ENCODE results near the gene SMARCA4.

Gene SMARCA4

GRCh38 chr19:11010041-11010440, 49.2 kb downstream of the SMARCA4 start:
- TF ChIP-seq L3MBTL2 (conservative IDR thresholded peaks at IDR 0.05) = no peak
- no peak for TF ChIP-seq TARDBP (IDR thresholded peaks at IDR 0.05)
- no peak for TF ChIP-seq PKNOX1 (IDR thresholded peaks at IDR 0.05)
- TF ChIP-seq BHLHE40 (IDR thresholded peaks at IDR 0.05; ENCODE audit: borderline replicate concordance) = no peak
- no peak for TF ChIP-seq NFRKB (IDR thresholded peaks at IDR 0.05)
- TF ChIP-seq SUZ12 (IDR thresholded peaks at IDR 0.05) = no peak
- TF ChIP-seq SP1 (IDR thresholded peaks at IDR 0.05) = no peak
- DNase-seq (ENCODE audit: extremely low spot score) = no peak
- ChIA-PET POLR2A (no interaction called here), CTCF (no interaction called here)

GRCh38 chr19:11012507-11012906, 51.7 kb downstream of the SMARCA4 start:
- POLR2A ChIA-PET = no interaction called here
- no peak for DNase-seq (ENCODE audit: extremely low spot score)
- CTCF ChIA-PET = interaction anchor here (1.0 kb wide), 1 partner anchor 76 kb away, joined by 5 read pairs; no protein-coding TSS in a partner anchor
- TF ChIP-seq ELF4 (IDR thresholded peaks at IDR 0.05) (no peak), HDGF (IDR thresholded peaks at IDR 0.05; ENCODE audit: borderline replicate concordance) (no peak), SP1 (IDR thresholded peaks at IDR 0.05) (no peak), SUZ12 (IDR thresholded peaks at IDR 0.05) (no peak), CTBP1 (IDR thresholded peaks at IDR 0.05; ENCODE audit: borderline replicate concordance) (no peak), PKNOX1 (IDR thresholded peaks at IDR 0.05) (no peak), L3MBTL2 (conservative IDR thresholded peaks at IDR 0.05) (no peak), FOXM1 (IDR thresholded peaks at IDR 0.05; ENCODE audit: borderline replicate concordance) (no peak), BHLHE40 (IDR thresholded peaks at IDR 0.05; ENCODE audit: borderline replicate concordance) (no peak), TARDBP (IDR thresholded peaks at IDR 0.05) (no peak), FOXA1 (IDR thresholded peaks at IDR 0.05) (no peak), NFRKB (IDR thresholded peaks at IDR 0.05) (no peak), ARNT (IDR thresholded peaks at IDR 0.05) (no peak), ZNF384 (IDR thresholded peaks at IDR 0.05) (no peak), LEF1 (IDR thresholded peaks at IDR 0.05; ENCODE audit: borderline replicate concordance) (no peak), FOXK2 (IDR thresholded peaks at IDR 0.05) (no peak)

- DNase-seq (ENCODE audit: extremely low spot score) = no peak
- CTCF ChIA-PET = no interaction called here
- POLR2A ChIA-PET = no interaction called here
- TF ChIP-seq HDGF (IDR thresholded peaks at IDR 0.05; ENCODE audit: borderline replicate concordance) = no peak
- TF ChIP-seq LEF1 (IDR thresholded peaks at IDR 0.05; ENCODE audit: borderline replicate concordance) = no peak
- no peak for TF ChIP-seq FOXK2 (IDR thresholded peaks at IDR 0.05)
- no peak for TF ChIP-seq FOXM1 (IDR thresholded peaks at IDR 0.05; ENCODE audit: borderline replicate concordance)
- no peak for TF ChIP-seq FOXA1 (IDR thresholded peaks at IDR 0.05)
- TF ChIP-seq SP1 (IDR thresholded peaks at IDR 0.05) = no peak
- no peak for TF ChIP-seq L3MBTL2 (conservative IDR thresholded peaks at IDR 0.05)
- TF ChIP-seq SUZ12 (IDR thresholded peaks at IDR 0.05) = no peak
- no peak for TF ChIP-seq ZNF384 (IDR thresholded peaks at IDR 0.05)
- TF ChIP-seq PKNOX1 (IDR thresholded peaks at IDR 0.05) = no peak
- TF ChIP-seq BHLHE40 (IDR thresholded peaks at IDR 0.05; ENCODE audit: borderline replicate concordance) = no peak
- no peak for TF ChIP-seq ELF4 (IDR thresholded peaks at IDR 0.05)
- no peak for TF ChIP-seq TARDBP (IDR thresholded peaks at IDR 0.05)
These were observed 52.9 kb downstream of the SMARCA4 start for GRCh38 chr19:11013771-11014170.

- ChIA-PET CTCF (no interaction called here), POLR2A (no interaction called here)
- DNase-seq (ENCODE audit: extremely low spot score) = no peak
- TF ChIP-seq PKNOX1 (IDR thresholded peaks at IDR 0.05) (no peak), SUZ12 (IDR thresholded peaks at IDR 0.05) (no peak), FOXA1 (IDR thresholded peaks at IDR 0.05) (no peak), SP1 (IDR thresholded peaks at IDR 0.05) (no peak), BHLHE40 (IDR thresholded peaks at IDR 0.05; ENCODE audit: borderline replicate concordance) (no peak), FOXK2 (IDR thresholded peaks at IDR 0.05) (no peak), FOXM1 (IDR thresholded peaks at IDR 0.05; ENCODE audit: borderline replicate concordance) (no peak), L3MBTL2 (conservative IDR thresholded peaks at IDR 0.05) (no peak), LEF1 (IDR thresholded peaks at IDR 0.05; ENCODE audit: borderline replicate concordance) (no peak), HDGF (IDR thresholded peaks at IDR 0.05; ENCODE audit: borderline replicate concordance) (no peak), CTBP1 (IDR thresholded peaks at IDR 0.05; ENCODE audit: borderline replicate concordance) (no peak), TARDBP (IDR thresholded peaks at IDR 0.05) (no peak), ZNF384 (IDR thresholded peaks at IDR 0.05) (no peak), ARNT (IDR thresholded peaks at IDR 0.05) (no peak), ELF4 (IDR thresholded peaks at IDR 0.05) (no peak), NFRKB (IDR thresholded peaks at IDR 0.05) (no peak)
These were observed 53.6 kb downstream of the SMARCA4 start for GRCh38 chr19:11014403-11014911.

GRCh38 chr19:11016631-11017030, 55.8 kb downstream of the SMARCA4 start:
- no peak for DNase-seq (ENCODE audit: extremely low spot score)
- POLR2A ChIA-PET = no interaction called here
- CTCF ChIA-PET = no interaction called here
- TF ChIP-seq PKNOX1 (IDR thresholded peaks at IDR 0.05) = no peak
- no peak for TF ChIP-seq BHLHE40 (IDR thresholded peaks at IDR 0.05; ENCODE audit: borderline replicate concordance)
- TF ChIP-seq FOXA1 (IDR thresholded peaks at IDR 0.05) = no peak
- no peak for TF ChIP-seq SUZ12 (IDR thresholded peaks at IDR 0.05)
- no peak for TF ChIP-seq CTBP1 (IDR thresholded peaks at IDR 0.05; ENCODE audit: borderline replicate concordance)
- no peak for TF ChIP-seq ARNT (IDR thresholded peaks at IDR 0.05)
- TF ChIP-seq L3MBTL2 (conservative IDR thresholded peaks at IDR 0.05) = no peak
- no peak for TF ChIP-seq TARDBP (IDR thresholded peaks at IDR 0.05)
- TF ChIP-seq NFRKB (IDR thresholded peaks at IDR 0.05) = no peak
- no peak for TF ChIP-seq ELF4 (IDR thresholded peaks at IDR 0.05)
- no peak for TF ChIP-seq FOXM1 (IDR thresholded peaks at IDR 0.05; ENCODE audit: borderline replicate concordance)
- TF ChIP-seq SP1 (IDR thresholded peaks at IDR 0.05) = no peak
- TF ChIP-seq ZNF384 (IDR thresholded peaks at IDR 0.05) = no peak
- no peak for TF ChIP-seq FOXK2 (IDR thresholded peaks at IDR 0.05)
- TF ChIP-seq HDGF (IDR thresholded peaks at IDR 0.05; ENCODE audit: borderline replicate concordance) = no peak
- TF ChIP-seq LEF1 (IDR thresholded peaks at IDR 0.05; ENCODE audit: borderline replicate concordance) = no peak
